IMR-90 (cell line): ENCODE measurements around the gene TGFBI. TPM values are rescaled to one million over a fixed set of nuclear protein-coding genes. Genes with fewer than 3 reads are reported as not detected.

Source experiments
- ATAC-seq: fragments of 200-7000 bp; cut with Tn5 transposase; 2 replicates; pipeline ENCODE4 v1.9.1; 2020; ENCODE audit warnings: low read depth, mild to moderate bottlenecking, moderate library complexity
- BruUV-seq: library from RNA; stranded (reverse); fragments of 400-500 nt; replicated peaks from 2 replicates; lab custom pipeline; 2021; lab: Mats Ljungman, UMichigan
- CTCF ChIA-PET: fragments of 300-600 bp; formaldehyde crosslinking; extraction: SDS; loops from one replicate; lab custom pipeline; 2021; ENCODE audit warnings: antibody characterized with exemption; lab: Yijun Ruan, JAX
- POLR2A ChIA-PET: fragments of 300-600 bp; sonication (Branson Sonifier 250); formaldehyde crosslinking; loops from one replicate; lab custom pipeline; 2022; ENCODE audit warnings: antibody characterized with exemption; ENCODE audit not compliant: unreplicated experiment; lab: Charles Lee
- DNase-seq: peaks from one replicate; pipeline ENCODE4 v3.0.0; 2013
- H2AFZ ChIP-seq: replicated peaks from 2 replicates; pipeline ENCODE3; 2013; ENCODE audit warnings: low read length, mild to moderate bottlenecking; ENCODE audit not compliant: poor library complexity
- H2AK5ac ChIP-seq: 2 replicates; pipeline ENCODE4 v1.6.1; 2013; ENCODE audit warnings: low read depth, low read length, inconsistent platforms
- H2AK9ac ChIP-seq: replicated peaks from 2 replicates; pipeline ENCODE3; 2013; ENCODE audit warnings: mild to moderate bottlenecking, low read depth, low read length, moderate library complexity; ENCODE audit not compliant: poor library complexity
- H2BK120ac ChIP-seq: 2 replicates; pipeline ENCODE4 v1.6.1; 2013; ENCODE audit warnings: low read depth, low read length, inconsistent platforms
- H2BK15ac ChIP-seq: 3 replicates; pipeline ENCODE4 v1.6.1; 2013; ENCODE audit warnings: low read depth, low read length, inconsistent platforms
- H2BK20ac ChIP-seq: 2 replicates; pipeline ENCODE4 v1.6.1; 2013; ENCODE audit warnings: low read depth, mild to moderate bottlenecking, inconsistent platforms, low read length, moderate library complexity
- H2BK5ac ChIP-seq: 2 replicates; pipeline ENCODE4 v1.6.1; 2013; ENCODE audit warnings: mild to moderate bottlenecking, low read depth, low read length, inconsistent platforms; ENCODE audit not compliant: poor library complexity, severe bottlenecking
- H3K14ac ChIP-seq: replicated peaks from 2 replicates; pipeline ENCODE4 v1.6.1; 2013; ENCODE audit warnings: low read depth, low read length, inconsistent platforms
- H3K18ac ChIP-seq: 2 replicates; pipeline ENCODE4 v1.6.1; 2013; ENCODE audit warnings: low read depth, low read length, control low read depth
- H3K23ac ChIP-seq: 2 replicates; pipeline ENCODE4 v1.6.1; 2013; ENCODE audit warnings: low read depth, low read length, inconsistent platforms
- H3K27ac ChIP-seq: 2 replicates; pipeline ENCODE4 v1.5.1; 2013; ENCODE audit warnings: mild to moderate bottlenecking, control low read depth, low read length; ENCODE audit not compliant: insufficient read depth
- H3K27me3 ChIP-seq: 2 replicates; pipeline ENCODE4 v1.6.1; 2013; ENCODE audit warnings: low read length; ENCODE audit not compliant: control insufficient read depth, insufficient read depth
- H3K36me3 ChIP-seq: 2 replicates; pipeline ENCODE4 v1.6.1; 2013; ENCODE audit warnings: low read length, mixed read lengths; ENCODE audit not compliant: control insufficient read depth, insufficient read depth
- H3K4ac ChIP-seq: 2 replicates; pipeline ENCODE4 v1.6.1; 2013; ENCODE audit warnings: low read depth, low read length, inconsistent platforms
- H3K4me1 ChIP-seq: 2 replicates; pipeline ENCODE4 v1.6.1; 2013; ENCODE audit warnings: low read length, mixed read lengths; ENCODE audit not compliant: control insufficient read depth, insufficient read depth
- H3K4me2 ChIP-seq: 2 replicates; pipeline ENCODE4 v1.6.1; 2013; ENCODE audit warnings: low read depth, mild to moderate bottlenecking, control low read depth, low read length, moderate library complexity
- H3K4me3 ChIP-seq: 2 replicates; pipeline ENCODE4 v1.5.1; 2013; ENCODE audit warnings: low read depth, mild to moderate bottlenecking, control low read depth, low read length, moderate library complexity; ENCODE audit not compliant: insufficient read depth
- H3K56ac ChIP-seq: 2 replicates; pipeline ENCODE4 v1.6.1; 2013; ENCODE audit warnings: low read length, inconsistent platforms; ENCODE audit not compliant: insufficient read depth; ENCODE audit errors: extremely low read depth
- H3K79me1 ChIP-seq, 2 experiments: 2 replicates each; pipeline ENCODE4 v1.6.1; 2013; ENCODE audit warnings: low read length in 2 of 2, inconsistent platforms in 1 of 2, low read depth in 1 of 2
- H3K9ac ChIP-seq: 2 replicates; pipeline ENCODE4 v1.6.1; 2013; ENCODE audit warnings: low read depth, low read length, control low read depth
- H3K9me1 ChIP-seq: 2 replicates; pipeline ENCODE4 v1.6.1; 2013; ENCODE audit warnings: low read length, inconsistent platforms; ENCODE audit not compliant: insufficient read depth
- H3K9me3 ChIP-seq: 2 replicates; pipeline ENCODE4 v1.6.1; 2013; ENCODE audit warnings: low read length; ENCODE audit not compliant: control insufficient read depth, insufficient read depth
- H4K20me1 ChIP-seq: 2 replicates; pipeline ENCODE4 v1.6.1; 2013; ENCODE audit warnings: low read length, inconsistent platforms; ENCODE audit not compliant: insufficient read depth
- H4K5ac ChIP-seq: 2 replicates; pipeline ENCODE4 v1.6.1; 2013; ENCODE audit warnings: mild to moderate bottlenecking, low read depth, low read length, control low read depth
- H4K8ac ChIP-seq, 2 experiments: 2 replicates each; pipeline ENCODE4 v1.6.1; 2013; ENCODE audit warnings: low read depth in 2 of 2, low read length in 2 of 2, control low read depth in 1 of 2, inconsistent platforms in 1 of 2
- H4K91ac ChIP-seq: 2 replicates; pipeline ENCODE4 v1.6.1; 2013; ENCODE audit warnings: low read depth, low read length, inconsistent platforms; ENCODE audit not compliant: insufficient read depth
- CEBPB ChIP-seq: IDR thresholded peaks from 2 replicates; pipeline ENCODE4 v1.6.1; 2012; ENCODE audit warnings: low read depth, low read length, improper control_type of control experiment
- CTCF ChIP-seq: conservative IDR thresholded peaks from 2 replicates; pipeline ENCODE4 v1.5.1; 2012; ENCODE audit warnings: mild to moderate bottlenecking, low read depth, low read length, improper control_type of control experiment
- FOS ChIP-seq: fragments of 150-350 bp; IDR thresholded peaks from 2 replicates; pipeline ENCODE4 v1.6.1; 2016; ENCODE audit warnings: low read depth, low read length
- MAFK ChIP-seq: IDR thresholded peaks from 2 replicates; pipeline ENCODE4 v1.6.1; 2012; ENCODE audit warnings: low read depth, low read length, improper control_type of control experiment
- MAZ ChIP-seq: IDR thresholded peaks from 2 replicates; pipeline ENCODE4 v1.6.1; 2012; ENCODE audit warnings: low read depth, mild to moderate bottlenecking, low read length, improper control_type of control experiment, moderate library complexity, borderline replicate concordance
- MXI1 ChIP-seq: IDR thresholded peaks from 2 replicates; pipeline ENCODE4 v1.6.1; 2012; ENCODE audit warnings: low read depth, mild to moderate bottlenecking, low read length, moderate library complexity, borderline replicate concordance
- NFE2L2 ChIP-seq: fragments of 150-350 bp; IDR thresholded peaks from 2 replicates; pipeline ENCODE4 v1.6.1; 2016; ENCODE audit warnings: low read depth, mild to moderate bottlenecking, low read length
- POLR2A ChIP-seq: IDR thresholded peaks from 2 replicates; pipeline ENCODE4 v1.6.1; 2012; ENCODE audit warnings: mild to moderate bottlenecking, low read depth, low read length
- RAD21 ChIP-seq: IDR thresholded peaks from 2 replicates; pipeline ENCODE4 v1.6.1; 2012; ENCODE audit warnings: low read length, improper control_type of control experiment
- RFX5 ChIP-seq: IDR thresholded peaks from 2 replicates; pipeline ENCODE4 v1.8.0; 2012; ENCODE audit warnings: low read depth, mild to moderate bottlenecking, low read length, moderate library complexity
- SMC3 ChIP-seq: fragments of 150-350 bp; IDR thresholded peaks from 2 replicates; pipeline ENCODE4 v1.6.1; 2016; ENCODE audit warnings: low read depth, mild to moderate bottlenecking, antibody characterized with exemption, low read length, moderate library complexity
- USF2 ChIP-seq: fragments of 150-350 bp; IDR thresholded peaks from 2 replicates; pipeline ENCODE4 v1.6.1; 2017; ENCODE audit warnings: mild to moderate bottlenecking, antibody characterized with exemption, low read length, low read depth
- WGBS, 2 experiments: methylation state at CpG; one replicate each; pipeline versions ENCODE4 v1.1.5 to v1.1.7; 2013; ENCODE audit warnings: missing lambda C conversion rate in 2 of 2; ENCODE audit not compliant: insufficient read length in 1 of 2; ENCODE audit errors: extremely low coverage in 2 of 2; 5-methylcytosine and 5-hydroxymethylcytosine counted together
- dilution Hi-C: fragments of 300-500 bp; cut with HindIII; formaldehyde crosslinking; loops from one replicate; pipeline ENCODE4 v1.14.3; 2018; ENCODE audit warnings: low sequenced_read_pairs; ENCODE audit not compliant: unreplicated experiment
- in situ Hi-C: fragments of 300-500 bp; cut with MboI; formaldehyde crosslinking; loops from 3 replicates; pipeline ENCODE4 v1.14.3; 2019; ENCODE audit warnings: low sequenced_read_pairs, inconsistent platforms, mixed read lengths
- intact Hi-C: fragments of 100-400 bp; cut with micrococcal nuclease; formaldehyde crosslinking; loops from 2 replicates; pipeline ENCODE4 v1.10.0; 2022
- polyA plus RNA-seq, 3 experiments: library from polyadenylated mRNA; depleted of rRNA; stranded (reverse); fragments of >200 nt; gene quantifications; 2 replicates each; pipeline ENCODE4 v1.2.3, GENCODE V29; 2012; ENCODE audit warnings: low replicate concordance in 1 of 3
- total RNA-seq: library from RNA; depleted of rRNA; stranded (reverse); fragments of >200 nt; gene quantifications from 2 replicates; pipeline ENCODE4 v1.2.3, GENCODE V29; 2012
- TF ChIP-seq, protein P1 (sequence below): fragments of 150-350 bp; IDR thresholded peaks from 2 replicates; pipeline ENCODE4 v1.6.1; 2016; ENCODE audit warnings: low read depth, mild to moderate bottlenecking, low read length, moderate library complexity, borderline replicate concordance

Gene TGFBI
- total and polyA plus RNA-seq, 2 of the 4 experiments (the other 2 are of a cell fraction): 618 to 1,551 TPM

DNA sequence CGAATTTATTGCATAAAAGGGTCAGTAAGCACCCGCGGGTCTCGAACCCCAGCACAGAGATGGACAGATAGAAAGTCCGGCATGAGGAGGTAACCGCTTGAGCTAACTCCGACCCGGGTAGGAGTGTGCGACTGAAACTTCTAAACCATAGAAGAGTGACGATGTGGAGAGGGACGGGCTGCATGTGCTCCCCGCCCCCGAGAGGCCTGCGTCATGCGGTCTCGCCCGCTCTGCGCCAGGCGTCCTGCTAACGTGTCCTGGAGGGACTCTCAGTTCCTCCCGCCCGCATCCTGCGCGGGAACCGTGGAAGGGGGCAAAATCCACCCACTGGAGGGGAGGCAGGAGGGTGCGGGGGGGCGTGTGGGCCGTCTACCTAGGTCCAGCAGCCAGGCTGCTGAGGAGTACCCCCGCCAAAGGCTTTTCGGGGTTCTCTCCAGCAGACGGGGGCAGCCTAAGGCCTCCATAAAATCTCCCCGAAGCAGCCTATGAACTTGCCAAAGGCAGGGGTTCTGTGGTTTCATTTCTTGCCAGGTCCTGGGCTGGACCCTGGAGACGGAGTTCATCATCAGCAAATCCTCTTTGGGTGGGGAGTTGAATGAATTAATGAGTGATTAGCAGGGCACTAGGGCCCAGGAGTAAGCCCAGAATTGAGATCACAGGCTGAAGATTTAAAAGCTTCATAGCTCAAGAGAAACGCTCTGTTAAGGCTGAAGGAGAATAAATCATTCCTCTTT lies 51.9 kb downstream of the TGFBI start:
- H3K27me3 ChIP-seq: peaks cover 3% of the 10 kb centered on the region; the same call in 1 of the 2 replicates
- 0 out of 2 replicates have a peak overlapping the region, but pooled peaks have one; percentile 29 for H3K23ac ChIP-seq
- BruUV-seq: no TSS peak
- no peaks in the 10 kb centered on the region for H3K4me1 ChIP-seq
- no peaks in the 10 kb centered on the region for H3K36me3 ChIP-seq
- WGBS, 2 experiments: 4% methylated on average over 8 of the region's 34 CpGs; no CpG with 5 or more reads in 1 of the 2 experiments
- H3K18ac ChIP-seq: no peak overlapping the region
- peak overlapping the region; percentile 88 for H3K4me2 ChIP-seq
- peak overlapping the region; percentile 45; the same call in 1 of the 2 replicates for H4K5ac ChIP-seq
- peak overlapping the region; percentile 60; the same call in 1 of the 2 replicates for H2BK120ac ChIP-seq
- H3K27ac ChIP-seq: peak overlapping the region; percentile 36
- intact Hi-C loops (loop anchor here (1.0 kb wide), 1 partner anchor 22 kb away; no protein-coding TSS in a partner anchor), in situ Hi-C loops (loop anchor here (5.0 to 10.0 kb wide), 2 partner anchors 94 to 193 kb away; no protein-coding TSS in a partner anchor), dilution Hi-C loops (no loop called here)
- ATAC-seq (peak; percentile 95), DNase-seq (peak; percentile 94)
- ChIA-PET CTCF (interaction anchor here (1.0 to 2.6 kb wide), 5 partner anchors 23 to 192 kb away, joined by 3 to 18 read pairs (median 7); no protein-coding TSS in a partner anchor), POLR2A (no interaction called here)
- peak overlapping the region; percentile 46; the same call in 1 of the 2 replicates for H3K14ac ChIP-seq
- H4K91ac ChIP-seq: peak overlapping the region; percentile 50
- H3K4me3 ChIP-seq: peak overlapping the region; percentile 42
- peak overlapping the region; percentile 62 for H3K4ac ChIP-seq
- peak overlapping the region; percentile 11; the same call in 1 of the 2 replicates for H2BK20ac ChIP-seq
- H3K9me3 ChIP-seq: no peaks in the 10 kb centered on the region
- H2AFZ ChIP-seq: peak overlapping the region; percentile 96
- H2AK5ac ChIP-seq: no peak overlapping the region; the same call in 1 of the 2 replicates
- H3K56ac ChIP-seq: peak overlapping the region; percentile 65; the same call in 1 of the 2 replicates
- H2BK15ac ChIP-seq: no peak overlapping the region
- H3K9ac ChIP-seq: peak overlapping the region; percentile 68
- peaks cover 5% of the 10 kb centered on the region; the same call in 1 of the 2 replicates for H3K9me1 ChIP-seq
- peak overlapping the region; percentile 33 for H2AK9ac ChIP-seq
- H2BK5ac ChIP-seq: peak overlapping the region; percentile 23
- no peaks in the 10 kb centered on the region for H3K79me1 ChIP-seq
- H4K20me1 ChIP-seq: no peaks in the 10 kb centered on the region; the same call in 1 of the 2 replicates
- peak overlapping the region; percentile 20 to 81; a peak in 3 of 4 replicates for H4K8ac ChIP-seq
- TF ChIP-seq SMC3 (no peak), RAD21 (no peak), POLR2A (peak; percentile 82), RFX5 (no peak), CEBPB (0 out of 2 replicates have a peak, but pooled peaks have one; percentile 18), CTCF (no peak), MAZ (peak; percentile 97), NFE2L2 (peak; percentile 46; the same call in 1 of the 2 replicates), FOS (peak; percentile 99), MXI1 (peak; percentile 86), MAFK (no peak), USF2 (peak; percentile 72)
- TF ChIP-seq, protein P1, sequence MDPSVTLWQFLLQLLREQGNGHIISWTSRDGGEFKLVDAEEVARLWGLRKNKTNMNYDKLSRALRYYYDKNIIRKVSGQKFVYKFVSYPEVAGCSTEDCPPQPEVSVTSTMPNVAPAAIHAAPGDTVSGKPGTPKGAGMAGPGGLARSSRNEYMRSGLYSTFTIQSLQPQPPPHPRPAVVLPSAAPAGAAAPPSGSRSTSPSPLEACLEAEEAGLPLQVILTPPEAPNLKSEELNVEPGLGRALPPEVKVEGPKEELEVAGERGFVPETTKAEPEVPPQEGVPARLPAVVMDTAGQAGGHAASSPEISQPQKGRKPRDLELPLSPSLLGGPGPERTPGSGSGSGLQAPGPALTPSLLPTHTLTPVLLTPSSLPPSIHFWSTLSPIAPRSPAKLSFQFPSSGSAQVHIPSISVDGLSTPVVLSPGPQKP: no peak
